T-helper 2 cell treated with Interferon-gamma antibody and Interleukin-4, amounts not matched to agents 5 μg/mL and 100 μg/mL, for 36 hours (primary cell): ENCODE measurements around the gene CPNE7.

Experiments used
- DNase-seq: peaks from one replicate; pipeline ENCODE4 v3.0.0; 2021; ENCODE audit warnings: low spot score
- H3K27ac Mint-ChIP-seq: one replicate; pipeline ENCODE4 v1.8.0; 2021; ENCODE audit warnings: mild to moderate bottlenecking, mixed read lengths
- H3K27me3 Mint-ChIP-seq: one replicate; pipeline ENCODE4 v1.8.0; 2021; ENCODE audit warnings: low read depth, mixed read lengths
- H3K36me3 Mint-ChIP-seq: one replicate; pipeline ENCODE4 v1.8.0; 2021; ENCODE audit warnings: low read depth, mixed read lengths
- H3K4me1 Mint-ChIP-seq: one replicate; pipeline ENCODE4 v1.8.0; 2021; ENCODE audit warnings: low read depth, mixed read lengths
- H3K4me3 Mint-ChIP-seq: one replicate; pipeline ENCODE4 v1.8.0; 2022; ENCODE audit warnings: mild to moderate bottlenecking, moderate library complexity, mixed read lengths
- H3K9me3 Mint-ChIP-seq: one replicate; pipeline ENCODE4 v1.8.0; 2021; ENCODE audit warnings: mixed read lengths

The CPNE7 gene

DNA sequence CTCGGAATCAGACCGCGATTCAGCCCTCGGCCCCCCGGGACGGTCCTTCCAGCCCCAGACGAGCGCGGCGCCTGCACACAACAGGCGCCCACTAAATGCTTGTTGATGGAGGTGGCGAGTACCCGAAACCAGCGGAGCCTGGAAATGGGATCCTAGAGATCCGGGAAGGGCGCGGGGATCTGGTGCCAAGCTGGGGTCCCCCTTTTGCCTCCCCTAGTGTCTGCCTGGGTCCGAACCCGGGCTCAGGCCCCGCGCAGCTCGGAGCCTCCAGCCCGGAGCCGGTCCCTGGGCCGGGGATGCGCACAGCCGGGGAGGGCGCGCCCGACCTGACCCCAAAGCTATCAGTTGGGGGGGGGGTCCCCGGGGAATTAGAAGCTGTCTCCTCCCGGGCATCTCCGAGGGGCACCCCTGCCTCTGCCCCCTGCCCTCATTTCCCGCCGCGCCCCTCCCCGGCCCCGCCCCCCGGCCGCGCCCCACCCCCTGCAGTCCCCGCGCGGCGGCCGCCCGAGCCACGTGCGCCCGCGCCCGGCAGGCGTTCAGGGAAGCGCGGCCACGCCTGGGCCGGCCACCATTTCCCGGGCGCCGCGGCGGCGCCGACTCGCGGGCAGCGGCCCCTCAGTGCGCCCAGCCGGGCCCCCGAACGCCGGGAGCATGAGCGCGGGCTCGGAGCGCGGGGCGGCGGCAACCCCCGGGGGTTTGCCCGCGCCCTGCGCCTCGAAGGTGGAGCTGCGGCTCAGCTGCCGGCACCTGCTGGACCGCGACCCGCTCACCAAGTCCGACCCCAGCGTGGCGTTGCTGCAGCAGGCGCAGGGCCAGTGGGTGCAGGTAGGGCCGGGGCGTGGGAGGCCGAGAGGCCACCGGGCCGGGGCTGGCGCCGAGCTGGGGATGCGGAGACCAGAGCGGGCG lies at the start of gene CPNE7:
Gene CPNE7 (plus strand): TSS at position 512 of the 906 bp plus-strand sequence. CDS start 140 bp downstream, at position 652.
- H3K9me3 Mint-ChIP-seq: no peaks in the 10 kb centered on the region
- H3K27ac Mint-ChIP-seq: no peak within 1 kb of the TSS
- no peaks in the 10 kb centered on the region for H3K36me3 Mint-ChIP-seq
- H3K4me1 Mint-ChIP-seq: peaks cover 4% of the 10 kb centered on the region
- H3K27me3 Mint-ChIP-seq: peaks cover 17% of the 10 kb centered on the region
- peak within 1 kb of the TSS; percentile 54 for H3K4me3 Mint-ChIP-seq
- DNase-seq: no peak

DNA sequence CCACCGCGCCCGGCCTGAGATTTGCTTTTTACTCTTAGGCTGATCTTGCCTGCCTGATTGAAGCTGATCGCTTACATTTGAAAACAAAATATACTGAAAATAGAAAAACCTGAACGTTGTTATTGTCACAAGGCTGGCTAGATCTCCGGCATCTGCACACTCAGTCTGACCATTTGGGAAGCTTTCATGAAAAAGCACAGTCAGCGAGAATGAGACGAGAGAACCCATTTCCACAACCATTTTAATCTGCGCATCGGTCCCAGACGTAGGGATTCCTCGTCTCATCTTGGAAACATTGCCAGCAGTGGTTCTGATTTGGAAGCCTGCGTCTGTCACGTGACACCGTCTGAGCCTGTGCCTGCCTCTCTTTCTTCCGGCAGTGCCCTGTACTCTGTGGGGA lies 46.5 kb upstream of the CPNE7 start:
- Mint-ChIP-seq H3K27me3 (no peaks in the 10 kb centered on the region), H3K4me1 (peaks cover 3% of the 10 kb centered on the region), H3K36me3 (peaks cover 43% of the 10 kb centered on the region)

DNA sequence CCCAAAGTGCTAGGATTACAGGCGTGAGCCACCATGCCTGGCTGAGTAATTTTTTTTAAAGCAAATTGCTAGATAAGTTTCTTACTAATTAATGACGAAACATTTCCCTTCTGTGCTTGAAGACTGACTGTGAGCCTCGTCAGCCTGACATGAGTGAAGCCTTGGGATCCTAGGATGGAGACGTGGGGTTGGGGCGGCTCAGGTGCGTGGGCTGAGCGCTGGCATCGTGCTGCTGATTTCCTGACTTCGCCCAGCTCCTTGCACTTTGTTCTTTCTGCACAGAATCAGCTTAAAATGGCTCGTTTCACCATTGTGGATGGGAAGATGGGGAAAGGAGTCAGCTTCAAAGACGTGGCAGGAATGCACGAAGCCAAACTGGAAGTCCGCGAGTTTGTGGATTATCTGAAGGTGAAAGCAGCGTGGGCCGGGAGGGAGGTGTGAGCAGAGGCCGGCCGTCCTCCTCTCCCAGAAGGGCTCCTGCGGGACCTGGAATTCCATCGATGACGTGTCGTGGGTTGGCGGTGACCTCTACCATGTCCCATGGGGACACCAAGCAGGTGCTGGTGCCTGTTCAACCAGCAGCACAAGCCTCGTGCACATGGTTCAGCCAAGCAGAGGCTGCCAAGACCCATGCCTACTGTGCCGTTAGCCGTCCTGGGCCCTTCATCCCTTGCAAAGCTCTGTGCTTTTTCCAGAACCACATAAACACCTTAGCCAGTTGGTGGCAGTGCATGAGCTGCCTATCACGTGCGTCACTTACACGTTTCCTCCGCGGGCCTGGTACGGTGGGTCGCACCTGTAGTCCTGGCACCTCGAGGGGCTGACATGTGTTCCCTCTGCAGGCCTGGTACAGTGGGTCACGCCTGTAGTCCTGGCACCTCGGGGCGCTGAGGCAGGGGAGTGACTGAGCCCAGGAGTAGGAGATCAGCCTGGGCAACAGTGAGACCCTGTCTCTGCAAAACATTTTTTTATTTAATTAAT lies 44.9 kb upstream of the CPNE7 start:
- Mint-ChIP-seq H3K27ac (no peak overlapping the region), H3K4me1 (peaks cover 14% of the 10 kb centered on the region), H3K36me3 (peaks cover 49% of the 10 kb centered on the region), H3K27me3 (no peaks in the 10 kb centered on the region), H3K4me3 (no peak overlapping the region), H3K9me3 (no peaks in the 10 kb centered on the region)
- no peak for DNase-seq

More for the DNA sequence above, 46.5 kb upstream of the CPNE7 start:
- Mint-ChIP-seq H3K9me3 (no peaks in the 10 kb centered on the region), H3K27ac (no peak overlapping the region), H3K4me3 (no peak overlapping the region)
- no peak for DNase-seq

DNA sequence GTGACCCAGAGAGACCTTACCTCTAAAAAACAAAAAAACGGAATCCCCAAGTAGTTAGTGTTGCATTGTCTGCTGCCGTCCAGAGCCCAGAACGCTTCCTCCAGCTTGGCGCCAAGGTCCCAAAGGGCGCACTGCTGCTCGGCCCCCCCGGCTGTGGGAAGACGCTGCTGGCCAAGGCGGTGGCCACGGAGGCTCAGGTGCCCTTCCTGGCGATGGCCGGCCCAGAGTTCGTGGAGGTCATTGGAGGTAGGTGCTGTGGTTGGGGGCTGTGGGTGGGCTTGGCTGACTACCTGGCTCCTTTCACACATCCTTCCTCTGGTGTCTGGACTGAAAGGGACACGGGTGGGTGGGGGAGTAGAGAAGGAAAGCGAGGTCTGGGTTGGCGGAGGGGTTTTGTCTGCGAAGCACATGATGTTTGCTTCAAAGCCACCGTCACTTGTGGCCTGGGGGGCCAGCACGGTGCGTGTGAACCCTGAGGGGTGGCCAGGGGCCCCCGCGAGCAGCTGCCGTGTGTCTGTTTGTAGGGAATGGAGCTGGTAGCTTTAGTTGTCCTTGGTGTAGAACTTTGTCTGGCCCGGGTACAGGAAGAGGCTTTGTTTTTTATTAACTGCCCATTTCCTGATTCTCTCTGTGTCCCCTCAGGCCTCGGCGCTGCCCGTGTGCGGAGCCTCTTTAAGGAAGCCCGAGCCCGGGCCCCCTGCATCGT lies 43.6 kb upstream of the CPNE7 start:
- Mint-ChIP-seq H3K36me3 (peaks cover 40% of the 10 kb centered on the region), H3K27ac (no peak overlapping the region), H3K9me3 (no peaks in the 10 kb centered on the region), H3K27me3 (no peaks in the 10 kb centered on the region), H3K4me3 (no peak overlapping the region), H3K4me1 (peaks cover 14% of the 10 kb centered on the region)
- DNase-seq: no peak

DNA sequence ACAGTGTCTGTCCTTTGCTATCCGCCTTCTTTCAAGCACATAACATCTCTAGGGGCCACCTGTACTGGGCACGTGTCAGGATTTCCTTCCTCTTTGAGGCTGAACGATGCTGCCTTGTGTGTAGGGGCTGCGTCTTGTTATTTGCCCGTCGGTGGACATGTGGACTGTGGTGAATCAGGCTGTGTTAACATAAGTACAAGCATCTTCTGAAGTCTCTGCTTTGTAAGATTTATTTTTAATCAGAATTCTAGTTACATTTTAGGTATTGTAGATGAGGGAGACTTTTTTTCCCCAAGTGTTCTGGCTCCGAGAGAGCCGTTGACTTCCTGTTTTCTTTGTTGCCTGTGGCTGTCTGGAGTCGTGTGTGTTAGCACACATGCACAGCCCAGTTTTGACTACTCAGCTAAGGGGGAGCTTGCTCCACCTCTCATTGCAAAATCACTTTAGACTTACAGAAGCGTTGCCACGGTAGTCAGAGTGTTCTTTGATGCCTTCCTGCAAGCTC lies 41.3 kb upstream of the CPNE7 start:
- peak overlapping the region; percentile 73 for H3K27ac Mint-ChIP-seq
- H3K27me3 Mint-ChIP-seq: no peaks in the 10 kb centered on the region
- peaks cover 14% of the 10 kb centered on the region for H3K4me1 Mint-ChIP-seq
- DNase-seq: no peak
- H3K4me3 Mint-ChIP-seq: peak overlapping the region; percentile 6
- no peaks in the 10 kb centered on the region for H3K9me3 Mint-ChIP-seq
- peaks cover 29% of the 10 kb centered on the region for H3K36me3 Mint-ChIP-seq

DNA sequence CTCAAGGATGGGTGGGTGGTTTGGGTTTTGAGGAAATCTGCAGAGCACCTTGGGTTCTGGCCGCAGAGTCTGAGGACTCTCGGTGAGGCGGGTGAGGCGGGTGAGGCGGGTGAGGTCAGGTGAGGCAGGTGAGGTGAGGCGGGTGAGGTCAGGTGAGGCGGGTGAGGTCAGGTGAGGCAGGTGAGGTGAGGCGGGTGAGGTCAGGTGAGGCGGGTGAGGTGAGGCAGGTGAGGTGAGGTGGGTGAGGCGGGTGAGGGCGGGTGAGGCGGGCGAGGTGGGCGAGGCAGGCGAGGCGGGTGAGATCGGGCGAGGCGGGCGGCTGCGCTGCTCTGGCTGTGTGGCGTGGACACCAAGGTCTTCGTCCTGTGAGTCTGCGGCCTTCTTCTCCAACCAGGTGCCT lies 39.2 kb upstream of the CPNE7 start:
- H3K36me3 Mint-ChIP-seq: peaks cover 29% of the 10 kb centered on the region
- H3K4me1 Mint-ChIP-seq: peaks cover 14% of the 10 kb centered on the region
- no peaks in the 10 kb centered on the region for H3K27me3 Mint-ChIP-seq

DNA sequence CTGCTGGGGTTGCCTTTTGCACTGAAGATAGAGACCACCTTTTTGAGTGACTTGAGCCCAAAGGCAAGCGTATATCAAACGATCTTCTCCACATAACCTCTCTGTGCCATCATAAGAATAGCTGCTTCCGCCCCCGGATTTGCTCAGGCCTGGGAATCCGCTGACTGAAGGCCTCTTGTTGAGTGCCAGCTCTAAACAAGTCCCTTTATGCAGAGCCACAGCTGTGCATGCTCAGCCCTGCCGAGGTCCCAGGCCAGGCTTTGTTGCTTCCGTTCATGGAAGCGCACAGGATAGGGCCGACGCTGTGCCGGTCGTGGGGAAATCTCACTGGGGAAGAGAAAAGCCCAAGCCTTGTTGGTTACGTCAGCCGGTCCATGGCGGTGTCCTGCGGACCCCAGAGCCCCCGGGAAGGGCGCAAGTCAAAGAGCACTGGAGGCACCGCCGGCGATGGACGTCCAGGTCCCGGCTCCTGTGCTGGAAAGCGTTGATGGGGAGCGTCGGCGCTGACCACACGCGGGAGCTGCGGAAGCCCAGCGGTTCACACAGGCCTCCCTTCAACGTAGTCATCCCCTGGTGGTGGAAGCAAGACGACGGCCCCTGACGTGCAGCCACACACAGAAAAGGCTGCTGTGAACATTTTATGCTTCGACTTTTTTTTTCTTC lies 38.5 kb upstream of the CPNE7 start:
- peaks cover 29% of the 10 kb centered on the region for H3K36me3 Mint-ChIP-seq
- H3K4me1 Mint-ChIP-seq: peaks cover 14% of the 10 kb centered on the region
- H3K9me3 Mint-ChIP-seq: no peaks in the 10 kb centered on the region
- no peak overlapping the region for H3K4me3 Mint-ChIP-seq
- no peak overlapping the region for H3K27ac Mint-ChIP-seq
- no peak for DNase-seq
- H3K27me3 Mint-ChIP-seq: no peaks in the 10 kb centered on the region

More for the DNA sequence above, 39.2 kb upstream of the CPNE7 start:
- DNase-seq: no peak
- Mint-ChIP-seq H3K9me3 (no peaks in the 10 kb centered on the region), H3K27ac (no peak overlapping the region), H3K4me3 (no peak overlapping the region)

DNA sequence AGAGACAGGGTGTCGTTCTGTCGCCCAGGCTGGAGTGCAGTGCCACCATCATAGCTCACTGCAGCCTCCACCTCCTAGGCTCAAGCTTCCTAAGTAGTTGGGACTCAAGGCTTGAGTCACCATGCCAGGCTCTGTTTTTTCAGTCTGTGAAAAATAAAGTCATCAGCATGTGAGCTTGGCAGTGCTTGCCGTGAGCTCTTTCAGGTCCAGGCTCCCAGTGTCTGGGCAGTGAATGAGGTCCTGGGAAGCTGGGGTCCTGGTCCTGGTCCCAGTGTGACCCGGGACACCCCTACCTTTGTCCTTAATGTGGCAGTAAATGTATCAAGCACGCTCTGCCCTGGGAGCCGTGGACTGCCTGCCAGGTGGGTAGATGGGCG lies 38.0 kb upstream of the CPNE7 start:
- Mint-ChIP-seq H3K4me1 (peaks cover 14% of the 10 kb centered on the region), H3K36me3 (peaks cover 27% of the 10 kb centered on the region), H3K27me3 (no peaks in the 10 kb centered on the region), H3K27ac (no peak overlapping the region), H3K4me3 (no peak overlapping the region), H3K9me3 (no peaks in the 10 kb centered on the region)
- DNase-seq: no peak

DNA sequence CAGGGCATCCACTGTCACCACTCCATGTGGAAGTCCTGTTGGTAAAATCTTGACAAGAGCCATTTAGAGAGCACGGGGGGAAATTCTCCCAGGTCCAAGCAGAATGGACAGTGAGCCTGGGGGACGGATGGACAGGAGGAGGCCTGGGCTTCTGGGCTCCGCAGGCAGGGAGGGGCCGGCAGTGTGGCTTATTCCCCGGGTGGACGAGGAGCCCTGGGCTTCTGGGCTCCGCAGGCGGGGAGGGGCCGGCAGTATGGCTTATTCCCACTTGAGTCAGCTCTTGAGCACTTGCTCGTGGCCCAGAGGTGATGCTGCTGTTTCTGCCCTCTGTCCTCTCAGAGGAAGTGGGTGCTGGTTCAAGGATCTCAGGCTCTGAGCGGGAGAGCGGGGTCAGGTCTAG lies 37.3 kb upstream of the CPNE7 start:
- H3K4me1 Mint-ChIP-seq: peaks cover 14% of the 10 kb centered on the region
- no peak overlapping the region for H3K4me3 Mint-ChIP-seq
- no peak overlapping the region for H3K27ac Mint-ChIP-seq
- H3K27me3 Mint-ChIP-seq: no peaks in the 10 kb centered on the region
- H3K9me3 Mint-ChIP-seq: no peaks in the 10 kb centered on the region
- no peak for DNase-seq
- H3K36me3 Mint-ChIP-seq: peaks cover 24% of the 10 kb centered on the region

DNA sequence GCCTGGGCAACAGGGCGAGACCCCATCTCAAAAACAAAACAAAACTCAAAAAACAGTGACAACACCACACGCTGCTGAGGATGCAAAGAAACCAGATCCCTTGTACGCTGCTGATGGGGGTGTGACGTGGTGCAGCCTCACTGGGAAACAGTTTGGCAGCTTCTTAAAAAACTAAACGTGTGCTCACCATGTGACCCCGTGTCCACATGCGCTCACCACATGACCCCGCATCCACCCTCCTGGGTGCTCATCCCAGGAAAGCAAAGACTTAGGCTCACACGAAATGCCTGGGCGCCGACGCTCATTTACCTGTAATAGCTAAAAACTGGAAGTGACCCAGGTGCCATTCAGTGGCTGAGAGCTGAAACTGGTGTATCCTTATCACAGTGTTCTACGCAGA lies 35.0 kb upstream of the CPNE7 start:
- no peaks in the 10 kb centered on the region for H3K4me1 Mint-ChIP-seq
- H3K4me3 Mint-ChIP-seq: no peak overlapping the region
- H3K27me3 Mint-ChIP-seq: no peaks in the 10 kb centered on the region
- no peak for DNase-seq
- H3K9me3 Mint-ChIP-seq: no peaks in the 10 kb centered on the region
- peak overlapping the region; percentile 28 for H3K27ac Mint-ChIP-seq
- peaks cover 7% of the 10 kb centered on the region for H3K36me3 Mint-ChIP-seq

DNA sequence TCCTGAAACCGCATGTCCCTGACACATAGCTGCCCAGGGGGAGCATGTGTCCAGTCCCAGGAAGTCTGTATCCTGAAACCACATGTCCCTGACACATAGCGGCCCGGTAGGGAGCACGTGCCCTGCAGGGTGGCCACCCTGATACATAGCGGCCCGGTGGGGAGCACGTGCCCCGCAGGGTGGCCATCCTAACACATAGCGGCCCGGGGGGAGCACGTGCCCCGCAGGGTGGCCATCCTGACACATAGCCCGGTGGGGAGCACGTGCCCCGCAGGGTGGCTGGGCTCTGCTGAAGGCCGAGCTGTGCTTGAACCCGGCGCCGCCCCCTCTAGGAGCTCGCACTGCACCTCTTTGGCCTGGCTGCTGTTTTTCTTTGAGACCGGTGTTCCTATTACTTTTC lies 33.8 kb upstream of the CPNE7 start:
- DNase-seq: no peak
- Mint-ChIP-seq H3K9me3 (no peaks in the 10 kb centered on the region), H3K27me3 (no peaks in the 10 kb centered on the region), H3K36me3 (peaks cover 7% of the 10 kb centered on the region), H3K4me1 (no peaks in the 10 kb centered on the region), H3K4me3 (no peak overlapping the region), H3K27ac (no peak overlapping the region)

DNA sequence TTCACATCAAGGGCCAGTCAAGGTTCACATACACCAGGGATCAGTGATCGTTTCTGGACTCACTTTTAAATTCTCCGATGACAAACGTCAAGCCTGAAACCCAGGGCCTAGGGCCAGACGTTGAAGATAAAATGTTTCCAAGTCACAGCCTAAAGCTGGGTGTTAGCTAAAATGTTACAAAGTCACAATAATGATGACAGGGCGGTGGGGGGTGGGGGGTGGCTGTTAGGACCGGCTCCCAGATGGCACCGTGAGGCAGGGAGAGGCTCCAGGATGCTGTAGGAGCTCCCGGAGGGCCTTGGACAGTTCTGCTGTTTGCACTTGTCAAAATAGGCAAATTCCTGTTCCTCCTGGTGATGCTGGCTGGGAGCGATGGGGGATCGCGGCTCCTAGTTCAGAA lies 31.4 kb upstream of the CPNE7 start:
- no peak for DNase-seq
- Mint-ChIP-seq H3K9me3 (no peaks in the 10 kb centered on the region), H3K27me3 (no peaks in the 10 kb centered on the region), H3K27ac (no peak overlapping the region), H3K4me1 (peaks cover 5% of the 10 kb centered on the region), H3K4me3 (no peak overlapping the region), H3K36me3 (peaks cover 14% of the 10 kb centered on the region)

DNA sequence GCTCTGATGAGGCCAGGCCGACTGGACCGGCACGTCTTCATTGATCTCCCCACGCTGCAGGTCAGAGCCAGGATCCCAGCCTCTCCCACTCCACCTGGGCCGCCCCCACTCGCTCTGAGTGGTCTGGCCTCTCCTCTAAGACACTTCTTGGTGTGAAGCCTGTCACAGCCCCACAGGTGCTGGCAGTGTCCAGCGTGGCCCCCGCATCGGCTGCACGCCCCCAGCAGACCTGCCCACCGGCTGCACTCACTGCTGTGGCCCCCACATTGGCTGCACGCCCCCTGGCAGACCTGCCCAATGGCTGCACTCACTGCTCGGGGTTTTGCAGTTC lies 30.9 kb upstream of the CPNE7 start:
- Mint-ChIP-seq H3K36me3 (peaks cover 17% of the 10 kb centered on the region), H3K4me1 (peaks cover 5% of the 10 kb centered on the region), H3K9me3 (no peaks in the 10 kb centered on the region), H3K27me3 (no peaks in the 10 kb centered on the region), H3K4me3 (no peak overlapping the region), H3K27ac (no peak overlapping the region)
- DNase-seq: no peak
